Upper lobe of left lung (tissue), 6 donors: ENCODE measurements around the gene AOAH. TPM values are rescaled to one million over a fixed set of nuclear protein-coding genes. Genes with fewer than 3 reads are reported as not detected.
"Not testable (repeated sequence)": the region's sequence is repeated elsewhere in the genome, so short reads cannot be mapped to it uniquely, and the experiment has no call there.

Experiments
- ATAC-seq, 2 donors: fragments of 200-7000 bp; cut with Tn5 transposase; one replicate each; pipeline ENCODE4 v1.9.1; 2022; ENCODE audit warnings: mild to moderate bottlenecking in 2 of 2, moderate library complexity in 2 of 2; ENCODE audit not compliant: low FRiP score in 2 of 2
- DNase-seq, 2 donors: peaks; one replicate each; pipeline ENCODE4 v3.0.0-alpha.2; 2019 to 2020
- H3K27ac ChIP-seq, 4 donors: fragments of 200-600 bp; sonication (generic); one replicate each; pipeline ENCODE4 v1.5.1; 2016 to 2019
- H3K27me3 ChIP-seq, 4 donors: fragments of 200-600 bp; sonication (generic); one replicate each; pipeline ENCODE4 v1.5.1; 2017 to 2019
- H3K36me3 ChIP-seq, 4 donors: fragments of 200-600 bp; sonication (generic); one replicate each; pipeline ENCODE4 v1.5.1; 2016 to 2019
- H3K4me1 ChIP-seq, 4 donors: fragments of 200-600 bp; sonication (generic); one replicate each; pipeline ENCODE4 v1.5.1; 2018 to 2019
- H3K4me3 ChIP-seq, 4 donors: fragments of 200-600 bp; sonication (generic); one replicate each; pipeline ENCODE4 v1.5.1; 2017 to 2019; ENCODE audit warnings: mild to moderate bottlenecking in 2 of 4, moderate library complexity in 1 of 4
- H3K9me3 ChIP-seq, 4 donors: fragments of 200-600 bp; sonication (generic); one replicate each; pipeline ENCODE4 v1.5.1; 2018 to 2019
- EP300 ChIP-seq, 4 donors: sonication (generic); formaldehyde crosslinking; IDR thresholded peaks; one replicate each; pipeline ENCODE4 v1.5.1; 2017; ENCODE audit warnings: antibody characterized with exemption in 4 of 4, control low read depth in 2 of 4
- POLR2A ChIP-seq, 4 donors: fragments of 450-650 bp; IDR thresholded peaks; one replicate each; pipeline ENCODE4 v1.5.1; 2016 to 2017; ENCODE audit warnings: antibody characterized with exemption in 4 of 4, mild to moderate bottlenecking in 2 of 4
- POLR2AphosphoS5 ChIP-seq, 2 donors: sonication (generic); formaldehyde crosslinking; IDR thresholded peaks; one replicate each; pipeline ENCODE4 v1.5.1; 2017; ENCODE audit warnings: antibody characterized with exemption in 2 of 2
- WGBS, 2 donors: methylation state at CpG; one replicate each; pipeline ENCODE4 v1.1.5; 2017 to 2018; 5-methylcytosine and 5-hydroxymethylcytosine counted together
- total RNA-seq, 6 donors: library from RNA; depleted of rRNA in 4 of 6; stranded (reverse); fragments of >200 nt in 4 of 6; gene quantifications; one replicate each; pipeline versions ENCODE4 v1.1.0 to v1.2.1, GENCODE V29; 2016 to 2021
- TF ChIP-seq, protein P1 (sequence below), 6 experiments: fragments of 450-650 bp in 4 of 6; fragments of 200-600 bp in 2 of 6; sonication (generic) in 2 of 6; IDR thresholded peaks; one replicate each; pipeline ENCODE4 v1.5.1; 2016 to 2019; ENCODE audit warnings: antibody characterized with exemption in 6 of 6
- donor health status: DM: no; HTN: no; CAD: no; lungs with moderate emphysema.
- donor health status: DM: no; HTN: yes; CAD: no; lungs with severe emphysema.

Gene AOAH
- total RNA-seq, 6 donors from 2014 or later, result 18.5 to 36.8 (median 25.7) TPM

DNA sequence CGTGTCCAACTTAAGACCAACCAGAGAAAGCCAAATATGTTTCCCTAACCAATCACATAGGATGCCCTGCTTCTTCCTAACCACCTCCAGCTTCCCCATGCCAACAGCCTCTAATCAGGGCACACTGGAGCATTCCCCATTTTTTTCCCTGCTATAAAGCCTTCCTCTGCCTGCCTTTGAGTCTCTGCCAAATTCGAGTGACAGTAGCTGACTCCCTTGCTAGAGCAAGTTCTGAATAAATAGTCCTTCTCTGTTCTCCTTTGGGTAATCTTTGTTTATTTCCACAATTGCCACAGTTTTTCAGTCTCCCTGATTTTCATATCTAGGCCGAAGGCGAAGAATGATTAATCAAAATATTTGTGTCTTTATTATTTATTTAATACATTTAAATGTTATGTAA is 238.0 kb downstream of the AOAH start:
- no peak for DNase-seq

DNA sequence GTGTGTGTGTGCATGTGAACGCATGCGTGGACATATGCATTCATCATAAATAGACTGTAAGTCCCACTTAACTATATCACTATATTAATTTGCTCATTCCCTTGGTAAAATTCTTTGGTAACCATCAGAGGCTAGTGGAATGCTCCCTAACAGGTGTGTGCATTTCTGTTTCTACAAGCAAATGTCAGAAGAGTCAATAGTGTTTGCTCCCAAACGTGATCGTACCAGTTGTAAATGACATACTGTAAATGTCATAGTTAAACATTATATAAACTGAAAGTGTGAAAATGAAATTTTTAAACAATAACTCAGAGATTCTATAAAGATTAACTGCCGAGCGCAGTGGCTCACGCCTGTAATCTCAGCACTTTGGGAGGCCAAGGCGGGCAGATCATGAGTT is 240.0 kb downstream of the AOAH start:
- ATAC-seq, result no peak

More for the DNA sequence above, 238.0 kb downstream of the AOAH start:
- H3K27ac ChIP-seq, result no peak overlapping the region
- no peak for ATAC-seq
- H3K4me3 ChIP-seq, result no peak overlapping the region
- H3K36me3 ChIP-seq, result no peaks in the 10 kb centered on the region
- TF ChIP-seq, protein P1, sequence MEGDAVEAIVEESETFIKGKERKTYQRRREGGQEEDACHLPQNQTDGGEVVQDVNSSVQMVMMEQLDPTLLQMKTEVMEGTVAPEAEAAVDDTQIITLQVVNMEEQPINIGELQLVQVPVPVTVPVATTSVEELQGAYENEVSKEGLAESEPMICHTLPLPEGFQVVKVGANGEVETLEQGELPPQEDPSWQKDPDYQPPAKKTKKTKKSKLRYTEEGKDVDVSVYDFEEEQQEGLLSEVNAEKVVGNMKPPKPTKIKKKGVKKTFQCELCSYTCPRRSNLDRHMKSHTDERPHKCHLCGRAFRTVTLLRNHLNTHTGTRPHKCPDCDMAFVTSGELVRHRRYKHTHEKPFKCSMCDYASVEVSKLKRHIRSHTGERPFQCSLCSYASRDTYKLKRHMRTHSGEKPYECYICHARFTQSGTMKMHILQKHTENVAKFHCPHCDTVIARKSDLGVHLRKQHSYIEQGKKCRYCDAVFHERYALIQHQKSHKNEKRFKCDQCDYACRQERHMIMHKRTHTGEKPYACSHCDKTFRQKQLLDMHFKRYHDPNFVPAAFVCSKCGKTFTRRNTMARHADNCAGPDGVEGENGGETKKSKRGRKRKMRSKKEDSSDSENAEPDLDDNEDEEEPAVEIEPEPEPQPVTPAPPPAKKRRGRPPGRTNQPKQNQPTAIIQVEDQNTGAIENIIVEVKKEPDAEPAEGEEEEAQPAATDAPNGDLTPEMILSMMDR (IDR thresholded peaks at IDR 0.05), result no peak
- no peak for TF ChIP-seq EP300 (IDR thresholded peaks at IDR 0.05)
- no peak for TF ChIP-seq POLR2A (IDR thresholded peaks at IDR 0.05)
- TF ChIP-seq POLR2AphosphoS5 (IDR thresholded peaks at IDR 0.05), result no peak
- 74 to 86% methylated on average over 4 of the region's 4 CpGs for WGBS, 2 donors
- no peaks in the 10 kb centered on the region for H3K4me1 ChIP-seq
- no peaks in the 10 kb centered on the region for H3K27me3 ChIP-seq
- no peaks in the 10 kb centered on the region for H3K9me3 ChIP-seq

DNA sequence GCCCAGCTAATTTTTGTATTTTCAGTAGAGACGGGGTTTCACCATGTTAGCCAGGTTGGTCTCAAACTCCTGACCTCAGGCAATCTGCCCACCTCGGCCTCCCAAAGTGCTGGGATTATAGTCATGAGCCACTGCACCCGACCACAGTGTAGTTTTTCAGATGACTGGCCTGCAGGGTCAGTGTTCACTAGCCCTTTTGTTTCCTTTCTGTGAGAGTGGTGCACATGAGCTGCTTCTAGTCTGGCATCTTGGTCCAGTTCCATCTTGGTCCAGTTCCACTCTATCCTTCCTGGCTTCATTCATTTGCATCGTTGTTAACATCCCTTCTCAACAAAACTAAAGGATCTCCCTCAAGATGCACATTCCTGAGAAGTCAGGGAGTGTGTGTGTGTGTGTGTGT is 240.4 kb downstream of the AOAH start:
- H3K9me3 ChIP-seq, result not testable (repeated sequence)
- 74 to 79% methylated on average over 3 to 4 of the region's 4 CpGs for WGBS, 2 donors

More for the DNA sequence above, 240.0 kb downstream of the AOAH start:
- TF ChIP-seq, protein P1 (IDR thresholded peaks at IDR 0.05), result no peak
- TF ChIP-seq POLR2AphosphoS5 (IDR thresholded peaks at IDR 0.05), result no peak
- no peak for TF ChIP-seq POLR2A (IDR thresholded peaks at IDR 0.05)
- no peak for TF ChIP-seq EP300 (IDR thresholded peaks at IDR 0.05)
- 70 to 84% methylated on average over 8 of the region's 8 CpGs for WGBS, 2 donors
- Histone ChIP-seq H3K36me3 (no peaks in the 10 kb centered on the region), H3K27me3 (no peaks in the 10 kb centered on the region), H3K4me3 (no peak overlapping the region), H3K4me1 (no peaks in the 10 kb centered on the region), H3K9me3 (no peaks in the 10 kb centered on the region), H3K27ac (no peak overlapping the region)
- no peak for DNase-seq

DNA sequence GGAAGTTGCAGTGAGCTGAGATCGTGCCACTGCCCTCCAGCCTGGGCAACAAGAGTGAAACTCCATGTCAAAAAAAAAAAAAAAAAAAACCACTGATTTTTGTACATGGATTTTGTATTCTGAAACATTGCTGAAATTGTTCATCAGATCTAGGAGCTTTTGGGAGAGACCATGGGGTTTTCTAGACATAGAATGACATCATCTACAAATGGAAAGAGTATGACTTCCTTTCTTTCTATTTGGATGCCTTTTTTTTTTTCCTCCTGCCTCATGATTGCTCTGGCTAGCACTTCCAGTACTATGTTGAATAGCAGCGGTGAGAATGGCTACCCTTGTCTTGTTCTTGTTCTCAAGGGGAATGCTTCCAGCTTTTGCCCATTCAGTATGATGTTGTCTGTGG is 245.5 kb downstream of the AOAH start:
- Histone ChIP-seq H3K36me3 (no peaks in the 10 kb centered on the region), H3K27me3 (no peaks in the 10 kb centered on the region), H3K9me3 (no peaks in the 10 kb centered on the region), H3K4me3 (no peak overlapping the region), H3K27ac (no peak overlapping the region), H3K4me1 (no peaks in the 10 kb centered on the region)
- no peak for ATAC-seq
- 83 to 94% methylated on average over 2 of the region's 2 CpGs for WGBS, 2 donors
- no peak for DNase-seq
- no peak for TF ChIP-seq POLR2A (IDR thresholded peaks at IDR 0.05)
- TF ChIP-seq POLR2AphosphoS5 (IDR thresholded peaks at IDR 0.05), result no peak
- TF ChIP-seq, protein P1 (IDR thresholded peaks at IDR 0.05), result no peak
- TF ChIP-seq EP300 (IDR thresholded peaks at IDR 0.05), result no peak

More for the DNA sequence above, 240.4 kb downstream of the AOAH start:
- not testable (repeated sequence) for H3K36me3 ChIP-seq, DNase-seq, ATAC-seq, H3K4me3 ChIP-seq, H3K27me3 ChIP-seq, H3K4me1 ChIP-seq, H3K27ac ChIP-seq

DNA sequence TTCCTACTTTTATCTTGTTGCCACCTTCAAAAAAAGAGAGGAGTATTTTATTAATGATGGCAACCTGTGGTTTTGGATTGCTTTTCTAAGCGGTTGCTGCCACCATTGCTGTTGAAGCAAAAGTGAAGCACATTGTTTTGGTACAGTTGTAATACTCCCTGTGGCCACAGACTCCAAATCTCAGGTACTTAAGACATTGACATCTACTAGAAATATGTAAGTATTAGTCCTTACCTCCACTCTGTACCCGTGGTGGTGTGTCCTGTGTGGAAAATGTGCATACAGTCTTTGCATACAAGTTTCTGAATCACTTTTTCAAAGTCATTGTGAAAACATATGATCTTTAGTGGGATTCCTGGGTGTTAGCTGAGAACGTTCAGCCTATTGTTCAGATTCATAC is 248.9 kb downstream of the AOAH start:
- no peak overlapping the region for H3K4me3 ChIP-seq
- H3K9me3 ChIP-seq, result no peaks in the 10 kb centered on the region
- H3K27ac ChIP-seq, result no peak overlapping the region
- H3K4me1 ChIP-seq, result no peaks in the 10 kb centered on the region
- WGBS, 2 donors, result 71 to 77% methylated on average over 3 of the region's 3 CpGs
- no peak for TF ChIP-seq EP300 (IDR thresholded peaks at IDR 0.05)
- TF ChIP-seq, protein P1 (IDR thresholded peaks at IDR 0.05), result no peak
- no peak for TF ChIP-seq POLR2A (IDR thresholded peaks at IDR 0.05)
- TF ChIP-seq POLR2AphosphoS5 (IDR thresholded peaks at IDR 0.05), result no peak
- H3K36me3 ChIP-seq, result no peaks in the 10 kb centered on the region
- no peak for ATAC-seq
- H3K27me3 ChIP-seq, result no peaks in the 10 kb centered on the region
- DNase-seq, result no peak
